Thyroid gland (tissue), 4 donors: Measurements from ENCODE around the gene NEK6.

ENCODE experiments used
- POLR2A ChIP-seq, 2 donors: fragments of 450-650 bp; IDR thresholded peaks; one replicate each; pipeline ENCODE4 v1.6.1; 2017; ENCODE audit warnings: antibody characterized with exemption in 2 of 2, mild to moderate bottlenecking in 2 of 2, moderate library complexity in 1 of 2
- TF ChIP-seq, protein P1 (sequence below), 6 experiments: fragments of 200-600 bp in 3 of 6; fragments of 450-650 bp in 3 of 6; sonication (generic) in 3 of 6; IDR thresholded peaks; one replicate each; pipeline ENCODE4 v1.5.1; 2016 to 2019; ENCODE audit warnings: antibody characterized with exemption in 6 of 6, mild to moderate bottlenecking in 2 of 6, inconsistent platforms in 1 of 6, moderate library complexity in 1 of 6

DNA sequence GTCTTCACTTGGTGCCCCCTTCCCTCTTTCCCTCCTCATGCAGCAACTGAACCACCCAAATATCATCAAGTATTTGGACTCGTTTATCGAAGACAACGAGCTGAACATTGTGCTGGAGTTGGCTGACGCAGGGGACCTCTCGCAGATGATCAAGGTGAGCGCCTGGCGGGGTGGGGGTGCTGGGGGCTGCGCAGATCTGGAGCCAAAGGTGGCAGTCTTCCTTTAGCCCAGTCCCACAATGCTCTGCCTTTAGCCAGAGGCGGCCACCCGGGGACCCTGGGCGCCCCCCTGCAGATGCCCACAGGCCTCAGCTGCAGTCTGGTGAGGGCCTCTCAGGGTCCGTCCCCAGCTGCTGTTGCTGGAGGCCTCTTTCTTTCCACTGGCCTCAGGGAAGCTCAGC lies 63.7 kb downstream of the NEK6 start:
- TF ChIP-seq, protein P1, sequence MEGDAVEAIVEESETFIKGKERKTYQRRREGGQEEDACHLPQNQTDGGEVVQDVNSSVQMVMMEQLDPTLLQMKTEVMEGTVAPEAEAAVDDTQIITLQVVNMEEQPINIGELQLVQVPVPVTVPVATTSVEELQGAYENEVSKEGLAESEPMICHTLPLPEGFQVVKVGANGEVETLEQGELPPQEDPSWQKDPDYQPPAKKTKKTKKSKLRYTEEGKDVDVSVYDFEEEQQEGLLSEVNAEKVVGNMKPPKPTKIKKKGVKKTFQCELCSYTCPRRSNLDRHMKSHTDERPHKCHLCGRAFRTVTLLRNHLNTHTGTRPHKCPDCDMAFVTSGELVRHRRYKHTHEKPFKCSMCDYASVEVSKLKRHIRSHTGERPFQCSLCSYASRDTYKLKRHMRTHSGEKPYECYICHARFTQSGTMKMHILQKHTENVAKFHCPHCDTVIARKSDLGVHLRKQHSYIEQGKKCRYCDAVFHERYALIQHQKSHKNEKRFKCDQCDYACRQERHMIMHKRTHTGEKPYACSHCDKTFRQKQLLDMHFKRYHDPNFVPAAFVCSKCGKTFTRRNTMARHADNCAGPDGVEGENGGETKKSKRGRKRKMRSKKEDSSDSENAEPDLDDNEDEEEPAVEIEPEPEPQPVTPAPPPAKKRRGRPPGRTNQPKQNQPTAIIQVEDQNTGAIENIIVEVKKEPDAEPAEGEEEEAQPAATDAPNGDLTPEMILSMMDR (IDR thresholded peaks at IDR 0.05), result no peak
- TF ChIP-seq POLR2A (IDR thresholded peaks at IDR 0.05), result no peak
